ENCODE measurements around the gene RNF166.

RNF166 gene

GRCh38 chr16:88739139-88739976, 33.1 kb upstream of the RNF166 start:
- no peak for DNase-seq

GRCh38 chr16:88738151-88739084, 32.2 kb upstream of the RNF166 start:
- no peak for DNase-seq

- peak; percentile 80 for DNase-seq
Measured at GRCh38 chr16:88737298-88738150, 31.3 kb upstream of the RNF166 start.

- DNase-seq = no peak
Measured at GRCh38 chr16:88736496-88736895, 30.3 kb upstream of the RNF166 start.

- DNase-seq = no peak
Measured at GRCh38 chr16:88736088-88736487, 29.9 kb upstream of the RNF166 start.

- DNase-seq = no peak
Measured at GRCh38 chr16:88735616-88736015, 29.4 kb upstream of the RNF166 start.

- DNase-seq = no peak
Measured at GRCh38 chr16:88735121-88735520, 28.9 kb upstream of the RNF166 start.

- DNase-seq = no peak
Measured at GRCh38 chr16:88734361-88734728, 28.1 kb upstream of the RNF166 start.

- no peak for DNase-seq
Measured at GRCh38 chr16:88733630-88734360, 27.6 kb upstream of the RNF166 start.

GRCh38 chr16:88732961-88733294, 26.7 kb upstream of the RNF166 start:
- DNase-seq = no peak

- no peak for DNase-seq
Measured at GRCh38 chr16:88732172-88732960, 26.2 kb upstream of the RNF166 start.

GRCh38 chr16:88731699-88732098, 25.5 kb upstream of the RNF166 start:
- no peak for DNase-seq

- DNase-seq = no peak
Measured at GRCh38 chr16:88730632-88731607, 24.7 kb upstream of the RNF166 start.

GRCh38 chr16:88727871-88728270, 21.7 kb upstream of the RNF166 start:
- no peak for DNase-seq

- no peak for DNase-seq
Measured at GRCh38 chr16:88726981-88727380, 20.8 kb upstream of the RNF166 start.

- no peak for DNase-seq
Measured at GRCh38 chr16:88726408-88726749, 20.2 kb upstream of the RNF166 start.

GRCh38 chr16:88725609-88726407, 19.6 kb upstream of the RNF166 start:
- no peak for DNase-seq

- DNase-seq = no peak
Measured at GRCh38 chr16:88724855-88725555, 18.8 kb upstream of the RNF166 start.

- DNase-seq = no peak
Measured at GRCh38 chr16:88723911-88724310, 17.7 kb upstream of the RNF166 start.
